ENCODE measurements around the gene CRTC2.

GRCh38 chr1:153968408-153968807 is 10.0 kb upstream of the CRTC2 start:
- TF ChIP-seq CTCF (IDR thresholded peaks at IDR 0.05), result no peak
- no peak for TF ChIP-seq POLR2A (IDR thresholded peaks at IDR 0.05; ENCODE audit: low read depth)
- TF ChIP-seq POLR2AphosphoS5 (IDR thresholded peaks at IDR 0.05), result no peak
- TF ChIP-seq EP300 (IDR thresholded peaks at IDR 0.05), result no peak

Data from esophagus muscularis mucosa (tissue), 4 donors.